NCI-H1092 (cell line): ENCODE results near the gene SLC46A3.
"Not testable (repeated sequence)": the region's sequence is repeated elsewhere in the genome, so short reads cannot be mapped to it uniquely, and the experiment has no call there.

Experiments
- DNase-seq: peaks from one replicate; lab custom pipeline; 2025; lab: John Stamatoyannopoulos, UW

The SLC46A3 gene

DNA sequence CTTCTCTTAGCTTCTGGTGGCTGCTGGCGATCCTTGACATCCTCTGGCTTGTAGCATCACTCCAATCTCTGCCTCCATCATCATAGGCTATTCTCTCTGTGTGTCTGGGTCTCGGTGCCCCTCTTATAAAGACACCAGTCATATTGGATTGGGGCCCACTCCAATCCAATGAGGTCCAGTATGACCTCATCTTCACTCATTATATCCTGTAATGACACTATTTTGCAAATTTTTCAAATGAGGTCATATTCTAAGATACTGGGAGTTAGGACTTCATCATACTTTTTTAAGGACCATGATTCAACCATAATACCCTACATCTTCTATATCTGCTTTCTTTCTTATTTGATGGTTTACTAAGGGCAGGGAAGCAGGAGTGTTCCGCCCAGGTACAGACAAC is 12.0 kb upstream of the SLC46A3 start:
- DNase-seq = no peak

DNA sequence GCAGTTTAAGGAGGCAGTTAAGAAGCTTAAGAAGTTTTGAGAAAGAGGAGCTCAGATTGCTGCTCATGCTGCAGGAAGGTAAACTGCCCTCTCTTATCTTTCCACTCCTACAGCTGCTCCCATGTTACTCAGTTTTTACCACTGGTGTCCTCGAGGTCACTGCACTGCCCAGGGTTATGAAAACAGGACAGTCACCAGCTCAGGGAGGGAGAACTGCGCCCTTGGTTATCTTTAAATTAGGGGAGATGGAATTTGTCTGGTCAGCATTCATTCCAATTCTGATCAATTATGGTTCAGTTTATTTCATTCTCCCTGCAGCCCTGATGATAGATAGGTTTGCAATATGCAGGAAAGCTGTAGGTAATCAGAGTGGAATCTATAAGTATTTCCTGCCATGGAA is 10.8 kb upstream of the SLC46A3 start:
- DNase-seq = no peak

DNA sequence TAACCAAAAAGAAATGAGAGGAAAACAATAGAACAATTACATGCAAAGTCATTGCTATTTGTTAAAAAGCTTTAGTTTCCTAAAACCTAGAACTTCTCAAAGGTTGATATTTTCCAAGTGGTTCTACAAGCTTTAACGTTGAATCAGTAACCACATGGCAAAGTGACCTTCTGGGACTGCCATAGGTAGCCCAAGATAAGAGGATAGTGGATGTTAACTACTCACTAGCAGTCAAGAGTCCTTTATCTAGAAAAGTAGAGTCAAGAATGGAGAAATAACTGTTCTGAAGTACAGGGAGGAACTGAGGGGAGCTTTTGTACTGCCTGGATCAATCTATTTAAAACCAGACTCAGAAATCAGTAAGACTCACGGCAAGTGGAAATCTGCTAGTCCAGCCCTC is 9.9 kb upstream of the SLC46A3 start:
- no peak for DNase-seq

DNA sequence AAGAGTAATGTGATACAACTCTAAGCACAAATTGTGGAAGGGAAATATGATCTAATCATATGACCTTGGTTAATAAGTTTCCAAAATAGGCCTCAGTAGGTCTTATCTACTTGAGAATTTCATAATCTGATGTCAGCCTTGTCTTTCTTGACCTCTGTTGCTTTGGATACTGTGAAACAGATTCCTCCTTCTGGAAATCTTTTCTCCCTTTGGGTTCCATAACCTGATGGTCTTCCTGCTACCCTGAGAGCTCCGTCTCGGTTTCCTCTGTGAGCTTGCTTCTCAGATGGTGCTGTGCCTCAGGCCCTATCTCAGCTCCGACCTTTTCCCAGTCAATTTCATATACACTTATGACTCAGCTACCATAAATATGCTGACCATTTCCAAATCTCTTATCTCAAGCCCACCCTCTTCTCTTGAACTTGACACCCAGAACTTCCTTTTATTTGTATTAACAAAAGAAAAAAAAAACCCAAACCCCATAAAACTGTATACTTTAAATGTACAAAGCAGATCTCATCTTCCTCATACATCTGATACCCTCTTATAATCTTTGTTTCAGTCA is 6.4 kb upstream of the SLC46A3 start:
- DNase-seq = no peak

DNA sequence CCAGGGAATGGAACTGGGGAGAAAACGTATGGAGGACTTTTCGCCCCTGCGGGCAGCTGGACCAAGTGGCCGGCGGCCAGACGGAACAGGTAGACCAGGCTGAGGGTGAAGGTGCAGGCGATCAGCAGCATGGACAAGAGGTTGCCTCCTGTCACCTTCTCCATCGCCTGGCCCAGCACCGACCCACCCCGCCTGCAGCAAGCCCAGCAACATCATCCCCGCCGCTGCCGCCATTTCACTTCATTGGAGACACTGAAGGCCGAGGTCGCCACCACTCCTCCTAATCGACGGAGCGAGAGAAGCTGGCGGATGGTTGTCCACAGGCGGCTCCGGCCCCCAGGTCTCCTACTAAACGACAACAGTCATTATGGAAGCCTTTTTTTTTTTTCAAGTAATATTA is 5.0 kb upstream of the SLC46A3 start:
- DNase-seq = no peak

DNA sequence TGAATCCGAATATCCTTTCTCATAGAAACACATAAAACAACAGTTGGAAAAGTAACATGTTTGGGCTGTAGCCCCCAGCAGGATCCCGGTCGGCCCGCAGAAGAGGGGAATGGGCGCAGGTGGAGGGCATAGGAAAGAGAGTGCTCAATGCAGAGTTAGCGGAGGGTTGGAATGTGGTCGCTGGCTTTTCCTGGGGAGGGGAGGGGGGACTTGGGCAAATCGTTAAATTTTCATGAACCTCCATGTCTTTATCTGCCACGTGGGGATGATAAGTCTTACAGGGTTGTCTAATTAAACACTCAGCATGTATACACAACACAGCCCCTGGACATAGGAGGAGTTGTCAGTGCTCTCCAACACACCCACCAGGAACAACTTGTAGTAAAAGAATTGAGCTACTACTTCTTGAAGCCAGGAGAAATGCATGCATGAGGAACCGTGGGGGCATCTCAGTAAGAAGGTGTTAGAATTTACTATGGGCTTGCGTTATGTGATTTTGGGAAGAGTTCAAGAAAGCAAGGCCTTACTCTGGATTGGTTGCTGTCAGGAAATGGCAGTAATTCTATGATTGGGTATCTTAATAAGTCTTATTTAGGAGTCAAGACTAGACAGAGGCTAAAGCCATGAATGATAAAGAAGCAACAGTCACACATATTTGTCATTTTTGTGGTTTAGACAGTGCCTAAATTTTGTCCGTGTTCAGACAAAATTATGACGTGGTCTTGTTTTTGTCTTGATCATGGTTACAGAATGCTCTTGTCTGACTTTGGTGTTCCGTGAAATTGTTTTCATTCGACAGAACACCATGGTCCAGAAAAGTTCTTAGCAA is 671 bp upstream of the SLC46A3 start:
- no peak for DNase-seq

DNA sequence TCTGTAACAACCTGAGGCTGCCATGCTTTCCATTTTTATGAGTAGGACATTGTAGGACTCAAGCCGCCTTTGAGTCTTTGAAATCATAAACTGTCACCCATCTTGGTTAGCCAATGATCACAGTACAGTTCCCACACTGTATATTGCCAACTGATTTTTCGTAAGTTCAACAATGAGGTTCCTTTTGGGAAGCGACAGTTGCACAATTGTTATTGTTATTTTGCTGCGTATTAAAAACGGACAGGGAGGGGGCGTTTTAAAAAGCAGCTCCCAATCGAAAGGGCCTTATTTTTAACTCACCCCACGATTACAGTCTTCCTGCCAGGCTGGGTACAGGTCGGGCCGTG is 601 bp downstream of the SLC46A3 start:
- no peak for DNase-seq

DNA sequence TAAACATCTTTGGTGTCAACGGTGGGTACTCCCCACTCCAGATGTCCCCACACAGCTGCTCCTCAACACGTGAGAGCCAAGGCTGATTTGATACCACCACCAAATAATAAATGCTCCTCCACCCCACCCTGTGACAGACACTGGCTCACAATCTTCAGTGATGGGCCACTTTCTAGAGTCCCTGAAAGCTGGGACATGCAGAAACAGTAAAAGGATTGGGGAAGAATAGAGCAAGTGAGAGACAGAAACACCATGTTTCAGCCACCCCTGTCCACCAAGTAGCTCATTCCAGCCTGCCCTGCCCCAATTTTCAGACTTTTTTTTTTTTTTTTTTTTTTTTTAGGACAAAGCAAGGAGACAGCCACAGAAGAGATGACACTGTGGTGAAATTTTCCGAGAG is 1.6 kb downstream of the SLC46A3 start:
- DNase-seq = no peak

DNA sequence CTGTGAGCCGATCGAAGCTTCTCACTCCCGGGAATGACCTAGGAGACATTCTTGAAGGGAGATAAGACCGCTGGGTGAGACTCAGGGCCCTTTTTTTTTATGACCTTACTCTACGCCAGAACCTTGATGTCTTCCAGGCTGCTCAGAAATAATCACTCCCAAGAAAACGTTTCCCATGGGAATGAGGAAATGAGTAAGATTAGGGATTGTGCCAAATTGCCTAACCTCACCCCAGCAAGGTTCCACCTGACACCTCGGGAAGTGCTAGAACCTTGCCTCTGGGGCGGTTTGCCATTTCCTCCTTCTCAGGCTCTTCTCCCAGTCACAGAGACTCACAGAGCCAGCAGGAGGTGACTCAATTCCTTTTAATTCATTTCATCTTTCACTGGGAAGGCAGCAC is 2.3 kb downstream of the SLC46A3 start:
- no peak for DNase-seq

DNA sequence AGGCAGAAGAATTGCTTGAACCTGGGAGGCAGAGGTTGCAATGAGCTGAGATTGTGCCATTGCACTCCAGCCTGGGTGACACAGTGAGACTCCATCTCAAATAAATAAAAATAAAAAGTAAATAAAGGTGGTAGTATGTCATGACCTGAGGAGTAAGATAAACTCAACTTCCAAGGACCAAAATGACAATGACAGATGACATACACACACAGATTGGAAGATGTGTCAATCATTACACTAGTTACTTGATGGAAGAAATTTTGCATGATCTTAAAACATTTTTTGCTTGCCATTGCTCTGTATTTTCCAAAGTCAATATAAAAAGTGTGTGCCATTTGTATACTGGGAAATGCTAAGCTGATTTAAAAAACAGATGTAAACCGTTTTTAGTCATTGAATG is 4.1 kb downstream of the SLC46A3 start:
- no peak for DNase-seq

DNA sequence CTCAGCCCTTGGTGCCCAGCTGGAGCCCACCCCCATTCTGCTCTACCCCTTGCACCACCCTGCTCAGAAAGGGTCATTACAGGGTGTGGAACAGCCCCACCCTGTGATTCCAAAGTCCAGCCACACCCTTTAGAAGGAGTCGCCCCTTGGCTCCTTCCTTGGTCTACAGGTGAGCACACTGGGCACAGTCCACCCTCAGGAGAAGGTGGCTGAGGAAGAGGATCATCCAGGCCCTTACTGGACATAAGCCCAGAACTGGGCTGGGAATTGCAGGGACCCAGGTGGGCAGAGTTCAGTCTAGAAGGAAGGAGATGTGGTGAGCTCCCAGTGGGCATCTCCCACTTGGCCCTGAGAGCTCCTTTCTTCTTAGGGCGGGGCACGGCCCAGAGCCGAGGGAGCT is 8.6 kb downstream of the SLC46A3 start:
- no peak for DNase-seq

DNA sequence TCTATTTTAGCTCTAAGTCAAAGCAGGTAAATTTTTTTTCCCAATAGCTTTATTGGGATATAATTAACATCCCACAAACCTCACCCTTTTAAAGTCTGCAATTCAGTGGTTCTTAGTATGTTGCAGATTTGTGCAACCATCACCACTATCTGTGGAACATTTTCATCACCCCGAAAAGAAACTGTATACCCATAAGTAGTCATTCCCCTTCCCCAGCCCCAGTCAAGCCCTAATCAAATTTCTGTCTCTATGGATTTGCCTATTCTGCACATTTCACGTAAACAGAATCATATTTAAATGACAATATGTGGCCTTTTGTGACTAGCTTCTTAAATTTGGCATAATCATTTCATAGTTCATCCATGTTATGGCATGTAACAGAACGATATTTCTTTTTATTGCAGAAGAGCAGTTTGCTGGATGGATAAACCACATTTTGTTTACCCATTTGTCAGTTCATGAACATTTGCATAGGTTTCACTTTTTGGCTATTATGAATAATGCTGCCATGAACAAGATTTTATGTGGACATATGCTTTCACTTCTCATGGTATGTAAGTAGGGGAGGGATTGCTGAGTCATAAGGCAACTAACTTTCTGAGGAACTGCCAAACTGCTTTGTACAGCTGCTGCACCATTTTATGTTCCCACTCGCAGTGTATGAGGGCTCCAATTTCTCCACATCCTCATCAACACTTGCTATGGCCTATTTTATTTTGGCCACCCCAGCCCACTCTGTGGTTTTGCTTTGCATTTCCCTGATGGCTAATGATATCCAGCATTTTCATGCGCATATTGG is 10.9 kb downstream of the SLC46A3 start:
- no peak for DNase-seq

DNA sequence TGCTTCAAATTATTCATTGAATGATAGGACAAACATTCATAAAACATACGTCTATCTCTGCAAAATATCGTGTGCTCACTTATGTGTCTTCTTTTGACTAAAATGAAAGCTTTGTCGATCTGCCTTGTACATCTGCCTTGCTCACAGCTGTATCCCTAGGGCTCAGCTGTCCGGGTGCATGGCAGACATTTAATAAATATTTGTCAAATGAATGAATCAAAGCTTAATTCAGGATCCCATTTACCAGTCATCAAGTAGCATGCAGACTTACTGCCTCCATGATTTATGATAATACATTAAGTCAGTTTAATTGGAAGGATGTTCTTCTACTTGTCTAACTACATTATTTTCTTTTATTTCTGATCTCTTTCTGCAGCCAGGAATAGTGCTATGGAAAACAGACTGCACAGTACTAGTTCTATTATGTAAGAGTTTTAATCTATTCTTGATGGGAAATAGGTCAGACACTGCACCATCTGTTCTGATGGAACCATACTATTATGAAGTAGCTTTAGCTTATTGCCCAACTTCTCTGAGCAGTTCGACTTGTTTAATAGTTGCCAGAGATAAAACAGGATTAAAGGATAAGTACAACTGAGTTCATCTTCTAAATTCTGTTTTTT is 13.2 kb downstream of the SLC46A3 start:
- DNase-seq = no peak

DNA sequence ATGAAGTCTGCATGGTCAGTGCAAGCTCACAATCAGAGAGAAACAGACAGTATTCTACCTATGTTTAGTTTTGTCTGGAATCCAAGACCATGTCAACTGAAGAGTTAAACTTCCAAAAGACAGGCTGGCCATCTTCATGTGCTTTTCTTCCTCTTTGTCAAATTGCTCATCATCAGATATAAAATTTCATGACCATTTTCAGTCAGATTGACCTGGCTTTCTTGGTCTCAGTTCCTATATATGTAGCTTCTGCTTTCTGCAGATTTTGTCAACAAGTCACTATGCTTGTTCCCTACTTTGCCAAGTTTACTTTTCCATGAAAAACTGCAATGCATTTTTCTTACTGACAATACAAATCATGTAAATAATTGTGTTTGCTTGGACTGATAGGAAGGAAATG is 13.9 kb downstream of the SLC46A3 start:
- no peak for DNase-seq

DNA sequence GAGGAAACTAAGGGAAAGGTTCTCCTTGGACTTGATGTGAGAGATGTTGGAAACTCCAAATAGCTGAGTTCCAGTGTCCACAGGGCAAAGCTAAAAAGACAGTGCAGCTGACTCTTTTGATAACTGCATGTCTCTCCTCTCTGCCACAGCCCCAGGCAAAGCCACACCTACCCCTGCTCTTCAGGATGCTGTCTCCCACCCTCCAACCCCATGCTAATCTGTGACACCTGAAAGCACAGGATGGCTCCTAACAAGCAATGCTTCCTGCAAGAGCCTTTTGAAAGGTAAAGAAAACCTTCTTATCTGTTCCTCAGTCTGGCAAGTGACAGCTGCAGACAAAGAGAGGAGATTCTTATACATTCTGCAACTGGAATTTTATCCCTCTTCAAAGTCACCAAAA is 14.5 kb downstream of the SLC46A3 start:
- no peak for DNase-seq

DNA sequence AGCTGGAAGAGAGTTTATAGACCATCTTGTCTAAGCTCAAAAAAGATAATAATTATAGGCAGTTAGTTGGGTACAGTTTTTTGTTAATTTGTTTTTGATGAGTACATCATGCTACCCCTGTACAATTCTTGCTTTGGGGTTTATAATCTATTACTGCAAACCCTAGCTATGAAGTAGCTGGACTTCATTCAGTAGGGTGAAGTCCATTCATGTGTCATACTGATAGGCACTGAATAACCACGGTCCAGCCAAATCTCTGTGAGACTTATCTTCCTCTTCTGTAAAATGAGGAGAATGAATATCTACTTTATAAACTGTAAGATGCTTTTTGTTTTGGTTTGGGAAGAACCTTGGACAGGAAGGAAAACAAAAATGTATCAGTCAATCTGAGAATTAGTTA is 19.5 kb downstream of the SLC46A3 start:
- no peak for DNase-seq

DNA sequence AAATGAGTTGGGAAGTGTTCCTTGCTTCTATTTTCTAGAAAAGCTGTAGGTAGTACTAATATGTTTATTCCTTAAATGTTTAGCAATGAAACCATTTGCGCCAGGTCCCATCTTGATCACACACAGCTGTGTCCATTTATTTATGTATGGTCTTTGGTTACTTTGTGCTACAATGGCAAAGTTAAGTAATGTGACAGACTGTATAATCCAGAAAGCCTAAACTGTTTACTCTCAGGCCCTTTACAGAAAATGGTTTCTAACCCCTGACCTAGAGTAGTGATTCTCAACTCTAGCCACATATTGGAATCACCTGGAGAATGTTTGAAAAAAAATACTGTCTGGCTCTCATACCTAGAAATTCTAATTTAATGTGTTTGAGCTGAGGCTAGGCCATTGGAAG is 21.3 kb downstream of the SLC46A3 start:
- no peak for DNase-seq

DNA sequence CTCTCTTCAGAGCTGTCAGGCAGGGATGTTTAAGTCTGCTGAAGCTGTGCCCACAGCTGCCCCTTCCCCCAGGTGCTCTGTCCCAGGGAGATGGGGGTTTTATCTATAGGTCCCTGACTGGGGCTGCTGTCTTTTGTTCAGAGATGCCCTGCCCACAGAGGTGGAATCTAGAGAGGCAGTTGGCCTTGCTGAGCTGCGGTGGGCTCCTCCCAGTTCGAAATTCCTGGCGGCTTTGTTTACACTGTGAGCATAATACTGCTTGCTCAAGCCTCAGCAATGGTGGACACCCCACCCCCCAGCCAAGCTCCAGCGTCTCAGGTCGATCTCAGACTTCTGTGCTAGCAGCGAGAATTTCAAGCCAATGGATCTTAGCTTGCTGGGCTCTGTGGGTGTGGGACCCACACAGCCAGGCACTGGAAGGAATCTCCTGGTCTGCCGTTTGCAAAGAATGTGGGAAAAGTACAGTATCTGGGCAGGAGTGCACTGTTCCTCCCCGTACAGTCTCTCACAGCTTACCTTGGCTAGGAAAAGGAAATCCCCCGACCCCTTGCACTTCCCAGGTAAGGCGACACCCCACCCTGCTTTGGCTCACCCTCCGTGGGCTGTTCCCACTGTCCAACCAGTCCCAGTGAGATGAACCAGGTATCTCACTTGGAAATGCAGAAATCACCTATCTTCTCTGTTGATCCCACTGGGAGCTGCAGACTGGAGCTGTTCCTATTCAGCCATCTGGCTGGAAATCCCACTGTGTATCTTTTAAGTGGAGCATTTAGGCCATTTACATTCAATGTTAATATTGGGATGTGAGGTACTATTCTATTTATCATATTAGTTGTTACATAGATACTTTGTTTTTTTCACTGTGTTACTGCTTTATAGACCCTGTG is 24.9 kb downstream of the SLC46A3 start:
- not testable (repeated sequence) for DNase-seq

DNA sequence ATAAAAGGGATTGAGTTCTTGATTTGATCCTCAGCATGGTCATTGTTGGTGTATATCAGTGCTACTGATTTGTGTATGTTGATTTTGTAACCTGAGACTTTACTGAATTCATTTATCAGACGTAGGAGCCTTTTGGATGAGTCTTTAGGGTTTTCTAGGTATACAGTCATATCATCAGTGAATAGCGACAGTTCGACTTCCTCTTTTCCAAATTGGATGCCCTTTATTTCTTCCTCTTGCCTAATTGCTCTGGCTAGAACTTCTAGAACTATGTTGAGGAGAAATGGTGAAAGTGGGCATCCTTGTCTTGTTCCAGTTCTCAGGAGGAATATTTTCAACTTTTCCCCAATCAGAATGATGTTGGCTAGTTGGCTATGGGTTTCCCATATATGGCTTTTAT is 32.9 kb downstream of the SLC46A3 start:
- no peak for DNase-seq

DNA sequence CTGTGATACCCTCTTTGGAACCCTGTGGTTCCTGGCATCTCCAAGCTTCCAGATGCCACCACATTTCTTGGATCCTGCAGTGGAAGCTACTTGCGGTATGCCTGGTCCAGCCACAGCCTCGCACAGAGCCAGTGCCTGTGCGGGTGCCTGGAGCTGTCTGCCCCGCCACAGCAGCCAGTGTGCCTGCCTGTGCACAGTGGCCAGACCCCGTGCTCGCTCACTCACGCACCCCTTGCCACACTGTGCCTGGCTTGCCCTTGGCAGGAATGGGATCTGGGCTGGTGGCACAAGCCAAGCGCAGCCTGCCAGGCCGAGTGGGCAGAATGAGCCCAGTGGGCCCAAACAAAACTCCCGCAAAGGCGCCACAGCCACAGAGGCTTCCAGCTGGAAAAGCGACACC is 33.7 kb downstream of the SLC46A3 start:
- DNase-seq = no peak

DNA sequence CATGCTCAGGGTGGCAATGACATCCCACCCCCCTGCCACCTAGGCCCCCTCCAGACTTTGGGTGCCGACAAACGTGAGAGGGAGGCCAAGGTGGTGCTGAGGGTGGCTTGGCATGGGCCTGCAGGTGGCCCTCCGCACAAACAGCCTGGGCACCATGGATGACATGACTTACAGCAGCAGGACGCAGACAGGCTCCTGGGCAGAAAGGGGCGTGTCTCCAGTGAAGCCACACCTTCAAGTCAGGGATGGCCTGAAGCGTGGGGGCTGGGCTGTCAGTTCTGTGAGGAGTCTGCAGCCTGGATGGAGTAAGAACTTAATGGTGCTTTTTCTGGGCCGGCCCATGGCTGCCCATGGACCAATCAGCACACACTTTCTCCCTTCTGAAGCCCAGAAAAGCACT is 34.5 kb downstream of the SLC46A3 start:
- no peak for DNase-seq

DNA sequence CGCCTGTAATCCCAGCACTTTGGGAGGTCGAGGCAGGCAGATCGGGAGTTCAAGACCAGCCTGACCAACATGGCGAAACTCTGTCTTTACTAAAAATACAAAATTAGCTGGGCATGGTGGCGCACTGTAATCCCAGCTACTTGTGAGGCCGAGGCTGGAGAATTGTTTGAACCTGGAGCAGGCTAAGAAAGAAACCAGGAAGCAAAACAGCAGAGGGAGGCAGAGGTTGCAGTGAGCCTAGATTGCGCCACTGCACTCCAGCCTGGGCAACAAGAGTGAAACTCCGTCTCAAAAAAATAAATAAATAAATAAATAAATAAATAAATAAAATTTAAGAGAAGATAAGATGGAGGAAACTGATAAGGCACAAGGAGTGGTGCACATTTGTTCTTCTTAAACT is 35.6 kb downstream of the SLC46A3 start:
- DNase-seq = not testable (repeated sequence)
